ENCODE data around the gene ERBB4.
"Not testable (repeated sequence)": the region's sequence is repeated elsewhere in the genome, so short reads cannot be mapped to it uniquely, and the experiment has no call there.

ERBB4 gene

GRCh38 chr2:212153923-212154322 is 384.7 kb downstream of the ERBB4 start:
- FAIRE-seq (no peak), DNase-seq (ENCODE audit: low spot score) (no peak)

GRCh38 chr2:212147921-212148513 is 390.6 kb downstream of the ERBB4 start:
- FAIRE-seq (no peak), DNase-seq (ENCODE audit: low spot score) (no peak)

GRCh38 chr2:212146416-212146815 is 392.2 kb downstream of the ERBB4 start:
- FAIRE-seq: no peak
- DNase-seq (ENCODE audit: low spot score): no peak

- no peak for DNase-seq (ENCODE audit: low spot score)
- no peak for FAIRE-seq
Measured at GRCh38 chr2:212145121-212145520, 393.5 kb downstream of the ERBB4 start.

GRCh38 chr2:212142631-212143030 is 396.0 kb downstream of the ERBB4 start:
- DNase-seq (ENCODE audit: low spot score) (no peak), FAIRE-seq (no peak)

GRCh38 chr2:212141499-212141898 is 397.1 kb downstream of the ERBB4 start:
- FAIRE-seq: no peak

GRCh38 chr2:212136216-212136795 is 402.3 kb downstream of the ERBB4 start:
- DNase-seq (ENCODE audit: low spot score) (no peak), FAIRE-seq (no peak)

More at GRCh38 chr2:212141499-212141898, 397.1 kb downstream of the ERBB4 start:
- DNase-seq (ENCODE audit: low spot score): no peak

GRCh38 chr2:212135739-212136138 is 402.9 kb downstream of the ERBB4 start:
- no peak for DNase-seq (ENCODE audit: low spot score)
- no peak for FAIRE-seq

GRCh38 chr2:212133337-212133736 is 405.3 kb downstream of the ERBB4 start:
- FAIRE-seq: no peak
- no peak for DNase-seq (ENCODE audit: low spot score)

GRCh38 chr2:212124598-212124997 is 414.0 kb downstream of the ERBB4 start:
- no peak for DNase-seq (ENCODE audit: low spot score)
- FAIRE-seq: no peak

GRCh38 chr2:212119591-212119990 is 419.0 kb downstream of the ERBB4 start:
- no peak for DNase-seq (ENCODE audit: low spot score)
- FAIRE-seq: no peak

GRCh38 chr2:212117926-212118325 is 420.7 kb downstream of the ERBB4 start:
- DNase-seq (ENCODE audit: low spot score) (no peak), FAIRE-seq (no peak)

GRCh38 chr2:212114489-212114888 is 424.1 kb downstream of the ERBB4 start:
- no peak for FAIRE-seq
- no peak for DNase-seq (ENCODE audit: low spot score)

- FAIRE-seq (no peak), DNase-seq (ENCODE audit: low spot score) (no peak)
Measured at GRCh38 chr2:212112401-212112800, 426.2 kb downstream of the ERBB4 start.

- DNase-seq (ENCODE audit: low spot score) (no peak), FAIRE-seq (no peak)
Measured at GRCh38 chr2:212109792-212110680, 428.6 kb downstream of the ERBB4 start.

GRCh38 chr2:212109217-212109616 is 429.4 kb downstream of the ERBB4 start:
- no peak for FAIRE-seq

GRCh38 chr2:212107989-212108388 is 430.6 kb downstream of the ERBB4 start:
- DNase-seq (ENCODE audit: low spot score) (no peak), FAIRE-seq (no peak)

More at GRCh38 chr2:212109217-212109616, 429.4 kb downstream of the ERBB4 start:
- no peak for DNase-seq (ENCODE audit: low spot score)

GRCh38 chr2:212107014-212107413 is 431.6 kb downstream of the ERBB4 start:
- DNase-seq (ENCODE audit: low spot score) (no peak), FAIRE-seq (no peak)

GRCh38 chr2:212106536-212106935 is 432.1 kb downstream of the ERBB4 start:
- DNase-seq (ENCODE audit: low spot score); FAIRE-seq: not testable (repeated sequence)

GRCh38 chr2:212099658-212100057 is 438.9 kb downstream of the ERBB4 start:
- FAIRE-seq: no peak
- DNase-seq (ENCODE audit: low spot score): no peak

GRCh38 chr2:212098966-212099365 is 439.6 kb downstream of the ERBB4 start:
- FAIRE-seq (no peak), DNase-seq (ENCODE audit: low spot score) (no peak)

- DNase-seq (ENCODE audit: low spot score): no peak
- no peak for FAIRE-seq
Measured at GRCh38 chr2:212097001-212097400, 441.6 kb downstream of the ERBB4 start.

Measured in urothelium cell line (cell line).